IMR-90 (cell line): ENCODE results near the gene ST8SIA2. TPM values are rescaled to one million over a fixed set of nuclear protein-coding genes. Genes with fewer than 3 reads are reported as not detected.

ENCODE experiments used
- ATAC-seq: fragments of 200-7000 bp; cut with Tn5 transposase; 2 replicates; pipeline ENCODE4 v1.9.1; 2020; ENCODE audit warnings: low read depth, mild to moderate bottlenecking, moderate library complexity
- BruUV-seq: library from RNA; stranded (reverse); fragments of 400-500 nt; replicated peaks from 2 replicates; lab custom pipeline; 2021; lab: Mats Ljungman, UMichigan
- CTCF ChIA-PET: fragments of 300-600 bp; formaldehyde crosslinking; extraction: SDS; loops from one replicate; lab custom pipeline; 2021; ENCODE audit warnings: antibody characterized with exemption; lab: Yijun Ruan, JAX
- POLR2A ChIA-PET: fragments of 300-600 bp; sonication (Branson Sonifier 250); formaldehyde crosslinking; loops from one replicate; lab custom pipeline; 2022; ENCODE audit warnings: antibody characterized with exemption; ENCODE audit not compliant: unreplicated experiment; lab: Charles Lee
- DNase-seq: peaks from one replicate; pipeline ENCODE4 v3.0.0; 2013
- H2AFZ ChIP-seq: replicated peaks from 2 replicates; pipeline ENCODE3; 2013; ENCODE audit warnings: low read length, mild to moderate bottlenecking; ENCODE audit not compliant: poor library complexity
- H2AK5ac ChIP-seq: 2 replicates; pipeline ENCODE4 v1.6.1; 2013; ENCODE audit warnings: low read depth, low read length, inconsistent platforms
- H2AK9ac ChIP-seq: replicated peaks from 2 replicates; pipeline ENCODE3; 2013; ENCODE audit warnings: mild to moderate bottlenecking, low read depth, low read length, moderate library complexity; ENCODE audit not compliant: poor library complexity
- H2BK120ac ChIP-seq: 2 replicates; pipeline ENCODE4 v1.6.1; 2013; ENCODE audit warnings: low read depth, low read length, inconsistent platforms
- H2BK15ac ChIP-seq: 3 replicates; pipeline ENCODE4 v1.6.1; 2013; ENCODE audit warnings: low read depth, low read length, inconsistent platforms
- H2BK20ac ChIP-seq: 2 replicates; pipeline ENCODE4 v1.6.1; 2013; ENCODE audit warnings: low read depth, mild to moderate bottlenecking, inconsistent platforms, low read length, moderate library complexity
- H2BK5ac ChIP-seq: 2 replicates; pipeline ENCODE4 v1.6.1; 2013; ENCODE audit warnings: mild to moderate bottlenecking, low read depth, low read length, inconsistent platforms; ENCODE audit not compliant: poor library complexity, severe bottlenecking
- H3K14ac ChIP-seq: replicated peaks from 2 replicates; pipeline ENCODE4 v1.6.1; 2013; ENCODE audit warnings: low read depth, low read length, inconsistent platforms
- H3K18ac ChIP-seq: 2 replicates; pipeline ENCODE4 v1.6.1; 2013; ENCODE audit warnings: low read depth, low read length, control low read depth
- H3K23ac ChIP-seq: 2 replicates; pipeline ENCODE4 v1.6.1; 2013; ENCODE audit warnings: low read depth, low read length, inconsistent platforms
- H3K27ac ChIP-seq: 2 replicates; pipeline ENCODE4 v1.5.1; 2013; ENCODE audit warnings: mild to moderate bottlenecking, control low read depth, low read length; ENCODE audit not compliant: insufficient read depth
- H3K27me3 ChIP-seq: 2 replicates; pipeline ENCODE4 v1.6.1; 2013; ENCODE audit warnings: low read length; ENCODE audit not compliant: control insufficient read depth, insufficient read depth
- H3K36me3 ChIP-seq: 2 replicates; pipeline ENCODE4 v1.6.1; 2013; ENCODE audit warnings: low read length, mixed read lengths; ENCODE audit not compliant: control insufficient read depth, insufficient read depth
- H3K4ac ChIP-seq: 2 replicates; pipeline ENCODE4 v1.6.1; 2013; ENCODE audit warnings: low read depth, low read length, inconsistent platforms
- H3K4me1 ChIP-seq: 2 replicates; pipeline ENCODE4 v1.6.1; 2013; ENCODE audit warnings: low read length, mixed read lengths; ENCODE audit not compliant: control insufficient read depth, insufficient read depth
- H3K4me2 ChIP-seq: 2 replicates; pipeline ENCODE4 v1.6.1; 2013; ENCODE audit warnings: low read depth, mild to moderate bottlenecking, control low read depth, low read length, moderate library complexity
- H3K4me3 ChIP-seq: 2 replicates; pipeline ENCODE4 v1.5.1; 2013; ENCODE audit warnings: low read depth, mild to moderate bottlenecking, control low read depth, low read length, moderate library complexity; ENCODE audit not compliant: insufficient read depth
- H3K56ac ChIP-seq: 2 replicates; pipeline ENCODE4 v1.6.1; 2013; ENCODE audit warnings: low read length, inconsistent platforms; ENCODE audit not compliant: insufficient read depth; ENCODE audit errors: extremely low read depth
- H3K79me1 ChIP-seq, 2 experiments: 2 replicates each; pipeline ENCODE4 v1.6.1; 2013; ENCODE audit warnings: low read length in 2 of 2, inconsistent platforms in 1 of 2, low read depth in 1 of 2
- H3K9ac ChIP-seq: 2 replicates; pipeline ENCODE4 v1.6.1; 2013; ENCODE audit warnings: low read depth, low read length, control low read depth
- H3K9me1 ChIP-seq: 2 replicates; pipeline ENCODE4 v1.6.1; 2013; ENCODE audit warnings: low read length, inconsistent platforms; ENCODE audit not compliant: insufficient read depth
- H3K9me3 ChIP-seq: 2 replicates; pipeline ENCODE4 v1.6.1; 2013; ENCODE audit warnings: low read length; ENCODE audit not compliant: control insufficient read depth, insufficient read depth
- H4K20me1 ChIP-seq: 2 replicates; pipeline ENCODE4 v1.6.1; 2013; ENCODE audit warnings: low read length, inconsistent platforms; ENCODE audit not compliant: insufficient read depth
- H4K5ac ChIP-seq: 2 replicates; pipeline ENCODE4 v1.6.1; 2013; ENCODE audit warnings: mild to moderate bottlenecking, low read depth, low read length, control low read depth
- H4K8ac ChIP-seq, 2 experiments: 2 replicates each; pipeline ENCODE4 v1.6.1; 2013; ENCODE audit warnings: low read depth in 2 of 2, low read length in 2 of 2, control low read depth in 1 of 2, inconsistent platforms in 1 of 2
- H4K91ac ChIP-seq: 2 replicates; pipeline ENCODE4 v1.6.1; 2013; ENCODE audit warnings: low read depth, low read length, inconsistent platforms; ENCODE audit not compliant: insufficient read depth
- CEBPB ChIP-seq: IDR thresholded peaks from 2 replicates; pipeline ENCODE4 v1.6.1; 2012; ENCODE audit warnings: low read depth, low read length, improper control_type of control experiment
- CHD1 ChIP-seq: IDR thresholded peaks from 2 replicates; pipeline ENCODE4 v1.6.1; 2012; ENCODE audit warnings: low read depth, low read length, improper control_type of control experiment
- POLR2A ChIP-seq: IDR thresholded peaks from 2 replicates; pipeline ENCODE4 v1.6.1; 2012; ENCODE audit warnings: mild to moderate bottlenecking, low read depth, low read length
- WGBS, 2 experiments: methylation state at CpG; one replicate each; pipeline versions ENCODE4 v1.1.5 to v1.1.7; 2013; ENCODE audit warnings: missing lambda C conversion rate in 2 of 2; ENCODE audit not compliant: insufficient read length in 1 of 2; ENCODE audit errors: extremely low coverage in 2 of 2; 5-methylcytosine and 5-hydroxymethylcytosine counted together
- dilution Hi-C: fragments of 300-500 bp; cut with HindIII; formaldehyde crosslinking; loops from one replicate; pipeline ENCODE4 v1.14.3; 2018; ENCODE audit warnings: low sequenced_read_pairs; ENCODE audit not compliant: unreplicated experiment
- in situ Hi-C: fragments of 300-500 bp; cut with MboI; formaldehyde crosslinking; loops from 3 replicates; pipeline ENCODE4 v1.14.3; 2019; ENCODE audit warnings: low sequenced_read_pairs, inconsistent platforms, mixed read lengths
- intact Hi-C: fragments of 100-400 bp; cut with micrococcal nuclease; formaldehyde crosslinking; loops from 2 replicates; pipeline ENCODE4 v1.10.0; 2022
- polyA plus RNA-seq, 3 experiments: library from polyadenylated mRNA; depleted of rRNA; stranded (reverse); fragments of >200 nt; gene quantifications; 2 replicates each; pipeline ENCODE4 v1.2.3, GENCODE V29; 2012; ENCODE audit warnings: low replicate concordance in 1 of 3
- total RNA-seq: library from RNA; depleted of rRNA; stranded (reverse); fragments of >200 nt; gene quantifications from 2 replicates; pipeline ENCODE4 v1.2.3, GENCODE V29; 2012
- TF ChIP-seq, protein P1 (sequence below): conservative IDR thresholded peaks from 2 replicates; pipeline ENCODE4 v1.5.1; 2012; ENCODE audit warnings: mild to moderate bottlenecking, low read depth, low read length, improper control_type of control experiment

The ST8SIA2 gene
- total and polyA plus RNA-seq, 2 of the 4 experiments (the other 2 are of a cell fraction), result not detected

DNA sequence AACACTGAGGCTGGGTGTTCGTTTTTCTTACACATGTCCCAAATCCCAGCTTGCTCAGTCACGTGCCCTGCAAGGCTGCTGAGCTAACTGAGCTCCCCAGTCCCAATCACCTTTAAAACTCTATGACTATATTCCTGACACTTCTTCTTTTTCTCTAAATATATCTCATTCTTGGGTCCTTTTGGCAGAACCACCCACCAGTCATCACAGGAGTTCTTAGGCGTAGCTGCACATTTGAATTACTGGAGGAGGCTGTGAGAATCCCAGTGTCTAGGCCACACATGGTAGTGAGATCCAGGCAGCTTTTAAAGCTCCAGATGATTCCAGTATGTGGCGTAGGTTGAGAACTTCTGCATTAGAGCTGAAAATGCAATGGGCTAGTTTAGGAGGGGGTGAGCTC, 66.3 kb downstream of the ST8SIA2 start:
- peaks cover 6% of the 10 kb centered on the region; the same call in 1 of the 2 replicates for H3K9me3 ChIP-seq
- no peak overlapping the region for H2AFZ ChIP-seq
- H2BK5ac ChIP-seq, result no peak overlapping the region
- H3K56ac ChIP-seq, result no peak overlapping the region
- H4K5ac ChIP-seq, result no peak overlapping the region
- H3K27ac ChIP-seq, result no peak overlapping the region
- no peaks in the 10 kb centered on the region for H3K79me1 ChIP-seq
- H2BK120ac ChIP-seq, result no peak overlapping the region
- no peaks in the 10 kb centered on the region for H4K20me1 ChIP-seq
- H3K4ac ChIP-seq, result no peak overlapping the region
- in situ Hi-C loops, result no loop called here
- intact Hi-C loops, result no loop called here
- H3K36me3 ChIP-seq, result no peaks in the 10 kb centered on the region
- ChIA-PET CTCF (no interaction called here), POLR2A (no interaction called here)
- H3K9me1 ChIP-seq, result no peaks in the 10 kb centered on the region
- 63% methylated on average over 2 of the region's 4 CpGs; no CpG with 5 or more reads in 1 of the 2 experiments for WGBS, 2 experiments
- DNase-seq (no peak), ATAC-seq (no peak)
- H2BK15ac ChIP-seq, result no peak overlapping the region
- no peak overlapping the region for H4K8ac ChIP-seq
- H4K91ac ChIP-seq, result no peak overlapping the region
- no peak overlapping the region for H3K23ac ChIP-seq
- H2AK5ac ChIP-seq, result no peak overlapping the region
- no peaks in the 10 kb centered on the region for H3K4me1 ChIP-seq
- no peak overlapping the region for H3K4me3 ChIP-seq
- H3K18ac ChIP-seq, result no peak overlapping the region
- no peak overlapping the region for H2BK20ac ChIP-seq
- dilution Hi-C loops, result no loop called here
- TF ChIP-seq CEBPB (no peak), CHD1 (no peak), POLR2A (no peak)
- TF ChIP-seq, protein P1, sequence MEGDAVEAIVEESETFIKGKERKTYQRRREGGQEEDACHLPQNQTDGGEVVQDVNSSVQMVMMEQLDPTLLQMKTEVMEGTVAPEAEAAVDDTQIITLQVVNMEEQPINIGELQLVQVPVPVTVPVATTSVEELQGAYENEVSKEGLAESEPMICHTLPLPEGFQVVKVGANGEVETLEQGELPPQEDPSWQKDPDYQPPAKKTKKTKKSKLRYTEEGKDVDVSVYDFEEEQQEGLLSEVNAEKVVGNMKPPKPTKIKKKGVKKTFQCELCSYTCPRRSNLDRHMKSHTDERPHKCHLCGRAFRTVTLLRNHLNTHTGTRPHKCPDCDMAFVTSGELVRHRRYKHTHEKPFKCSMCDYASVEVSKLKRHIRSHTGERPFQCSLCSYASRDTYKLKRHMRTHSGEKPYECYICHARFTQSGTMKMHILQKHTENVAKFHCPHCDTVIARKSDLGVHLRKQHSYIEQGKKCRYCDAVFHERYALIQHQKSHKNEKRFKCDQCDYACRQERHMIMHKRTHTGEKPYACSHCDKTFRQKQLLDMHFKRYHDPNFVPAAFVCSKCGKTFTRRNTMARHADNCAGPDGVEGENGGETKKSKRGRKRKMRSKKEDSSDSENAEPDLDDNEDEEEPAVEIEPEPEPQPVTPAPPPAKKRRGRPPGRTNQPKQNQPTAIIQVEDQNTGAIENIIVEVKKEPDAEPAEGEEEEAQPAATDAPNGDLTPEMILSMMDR, result no peak
- no peaks in the 10 kb centered on the region for H3K27me3 ChIP-seq
- no TSS peak for BruUV-seq
- no peak overlapping the region for H3K14ac ChIP-seq
- no peak overlapping the region for H2AK9ac ChIP-seq
- H3K4me2 ChIP-seq, result no peak overlapping the region
- no peak overlapping the region for H3K9ac ChIP-seq
